A549 treated with RU486 at 1 μM for 4 hours (cell line): ENCODE measurements around the gene MARCHF6. TPM values are rescaled to one million over a fixed set of nuclear protein-coding genes. Genes with fewer than 3 reads are reported as not detected.

Source experiments
- total RNA-seq: library from RNA; stranded (reverse); fragments of 200-300 nt; extraction: Qiagen RNA extraction; gene quantifications from 5 replicates; pipeline ENCODE4 v1.2.3, GENCODE V29; 2022; ENCODE audit warnings: low read depth

Gene MARCHF6, protein sequence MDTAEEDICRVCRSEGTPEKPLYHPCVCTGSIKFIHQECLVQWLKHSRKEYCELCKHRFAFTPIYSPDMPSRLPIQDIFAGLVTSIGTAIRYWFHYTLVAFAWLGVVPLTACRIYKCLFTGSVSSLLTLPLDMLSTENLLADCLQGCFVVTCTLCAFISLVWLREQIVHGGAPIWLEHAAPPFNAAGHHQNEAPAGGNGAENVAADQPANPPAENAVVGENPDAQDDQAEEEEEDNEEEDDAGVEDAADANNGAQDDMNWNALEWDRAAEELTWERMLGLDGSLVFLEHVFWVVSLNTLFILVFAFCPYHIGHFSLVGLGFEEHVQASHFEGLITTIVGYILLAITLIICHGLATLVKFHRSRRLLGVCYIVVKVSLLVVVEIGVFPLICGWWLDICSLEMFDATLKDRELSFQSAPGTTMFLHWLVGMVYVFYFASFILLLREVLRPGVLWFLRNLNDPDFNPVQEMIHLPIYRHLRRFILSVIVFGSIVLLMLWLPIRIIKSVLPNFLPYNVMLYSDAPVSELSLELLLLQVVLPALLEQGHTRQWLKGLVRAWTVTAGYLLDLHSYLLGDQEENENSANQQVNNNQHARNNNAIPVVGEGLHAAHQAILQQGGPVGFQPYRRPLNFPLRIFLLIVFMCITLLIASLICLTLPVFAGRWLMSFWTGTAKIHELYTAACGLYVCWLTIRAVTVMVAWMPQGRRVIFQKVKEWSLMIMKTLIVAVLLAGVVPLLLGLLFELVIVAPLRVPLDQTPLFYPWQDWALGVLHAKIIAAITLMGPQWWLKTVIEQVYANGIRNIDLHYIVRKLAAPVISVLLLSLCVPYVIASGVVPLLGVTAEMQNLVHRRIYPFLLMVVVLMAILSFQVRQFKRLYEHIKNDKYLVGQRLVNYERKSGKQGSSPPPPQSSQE
- 39.5 to 73.7 TPM (median 69.1 TPM) in 5 replicates for total RNA-seq

GRCh38 chr5:10353241-10354047 is at the start of gene MARCHF6:
Gene MARCHF6 (plus strand): TSS chr5:10353695. CDS start chr5:10353899, 204 bp downstream.

DNA sequence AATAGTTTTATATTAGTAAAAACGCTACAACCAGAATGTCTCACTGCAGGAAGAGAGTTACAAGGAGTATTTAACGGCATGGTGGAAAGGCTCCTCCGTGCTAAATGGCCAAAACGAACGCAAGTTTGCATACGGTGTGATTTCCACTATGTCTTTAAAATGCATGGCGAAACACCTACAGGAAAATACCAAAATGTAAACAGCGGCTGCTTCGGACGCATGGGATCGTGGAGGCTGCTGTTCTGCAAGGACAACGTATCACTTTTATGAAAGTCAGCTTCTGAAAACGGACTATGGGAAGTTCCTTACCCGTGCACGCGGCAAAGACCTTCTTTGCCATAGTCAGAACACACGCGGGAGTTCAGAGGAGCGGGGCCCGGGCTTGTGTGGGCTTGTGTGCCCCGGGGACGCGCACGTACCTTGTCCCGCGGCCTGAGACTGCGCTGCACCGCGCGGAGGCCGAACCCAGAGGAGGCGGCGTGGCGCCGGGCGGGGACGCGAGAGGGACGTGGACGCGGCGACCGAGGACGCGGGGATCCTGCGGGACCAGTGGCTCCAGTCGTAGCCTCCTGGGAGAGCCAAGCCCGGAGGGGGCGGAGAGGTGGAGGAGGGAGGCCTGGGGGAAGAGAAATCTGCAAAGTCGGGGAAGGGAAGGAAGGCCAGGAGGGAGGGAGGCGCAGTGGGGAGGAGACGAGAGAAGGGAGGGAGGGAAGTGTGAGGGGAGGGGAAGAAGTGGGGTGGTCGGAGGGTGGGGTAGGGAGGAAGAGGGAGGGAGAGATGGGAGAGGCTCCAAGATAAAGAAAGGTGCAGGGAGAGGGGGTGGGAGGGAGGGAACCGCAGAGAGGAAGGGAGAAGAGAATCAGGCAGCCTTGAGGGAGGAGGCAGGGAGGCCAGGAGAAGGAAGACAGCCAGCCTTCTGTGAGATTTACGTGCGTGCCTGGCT is 46.0 kb upstream of the MARCHF6 start, which contains the start of gene CMBL:
Gene CMBL (minus strand): TSS at position 697 of the 943 bp plus-strand sequence. CDS start 17,140 bp downstream, outside the sequence.

Other genes with a start within 250 kb of the MARCHF6 start
- gene ATPSCKMT, start 103.8 kb upstream of the MARCHF6 start, total RNA-seq, result 10.0 to 13.2 TPM (median 11.5 TPM) in 5 replicates
- gene CCT5, start 103.4 kb upstream of the MARCHF6 start, total RNA-seq, result 493 to 767 TPM (median 533 TPM) in 5 replicates
- gene CMBL, start 45.8 kb upstream of the MARCHF6 start, total RNA-seq, result 19.9 to 24.5 TPM (median 22.9 TPM) in 5 replicates
- 1.1 to 2.7 TPM (median 2.1 TPM) in 5 replicates for gene ROPN1L, start 88.2 kb downstream of the MARCHF6 start, total RNA-seq
- 8.1 to 12.6 TPM (median 10.8 TPM) in 5 replicates for gene ANKRD33B, start 210.4 kb downstream of the MARCHF6 start, total RNA-seq